ENCODE data around the gene NAA80.

DNA sequence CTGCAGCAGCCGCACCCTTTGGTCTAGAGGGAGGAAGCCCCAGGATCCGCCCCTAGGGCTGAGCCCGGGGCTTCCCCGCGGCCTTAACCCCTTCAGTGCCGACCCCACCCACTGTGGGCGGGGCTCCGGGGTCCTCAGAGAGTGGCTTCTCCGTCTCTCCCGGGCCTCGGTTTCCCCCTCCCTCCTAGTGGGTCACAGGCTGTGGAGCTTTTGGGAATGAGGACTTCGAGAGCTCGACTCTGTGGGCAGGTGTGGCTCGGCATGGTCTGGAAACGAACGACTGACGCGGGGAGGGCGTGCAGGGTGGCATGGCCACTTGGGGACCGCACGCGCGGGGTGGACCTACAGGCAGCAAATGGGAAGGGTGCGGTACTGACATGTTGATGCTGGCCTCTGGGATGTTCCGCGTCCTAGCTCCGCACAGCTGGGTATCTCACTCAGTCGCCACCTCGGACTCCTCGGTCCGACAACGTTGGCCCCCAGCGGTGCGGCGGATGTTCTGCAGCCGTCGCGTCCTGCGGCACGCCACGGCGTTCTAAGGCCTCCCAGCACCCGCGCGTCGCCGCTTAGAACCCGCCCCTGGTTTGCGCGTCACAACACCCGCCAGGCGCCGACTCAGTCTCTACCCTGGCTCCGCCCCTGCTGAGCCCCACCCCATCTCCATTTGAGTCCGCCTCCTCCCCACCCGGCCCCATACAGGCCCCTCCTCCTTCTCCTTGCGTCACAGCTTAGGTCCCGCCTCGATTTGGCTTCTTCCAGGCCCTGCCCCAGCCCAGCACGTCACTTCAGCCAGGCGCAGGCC, at the start of gene NAA80, which contains the start of gene HYAL3:
- TF ChIP-seq, protein P1, sequence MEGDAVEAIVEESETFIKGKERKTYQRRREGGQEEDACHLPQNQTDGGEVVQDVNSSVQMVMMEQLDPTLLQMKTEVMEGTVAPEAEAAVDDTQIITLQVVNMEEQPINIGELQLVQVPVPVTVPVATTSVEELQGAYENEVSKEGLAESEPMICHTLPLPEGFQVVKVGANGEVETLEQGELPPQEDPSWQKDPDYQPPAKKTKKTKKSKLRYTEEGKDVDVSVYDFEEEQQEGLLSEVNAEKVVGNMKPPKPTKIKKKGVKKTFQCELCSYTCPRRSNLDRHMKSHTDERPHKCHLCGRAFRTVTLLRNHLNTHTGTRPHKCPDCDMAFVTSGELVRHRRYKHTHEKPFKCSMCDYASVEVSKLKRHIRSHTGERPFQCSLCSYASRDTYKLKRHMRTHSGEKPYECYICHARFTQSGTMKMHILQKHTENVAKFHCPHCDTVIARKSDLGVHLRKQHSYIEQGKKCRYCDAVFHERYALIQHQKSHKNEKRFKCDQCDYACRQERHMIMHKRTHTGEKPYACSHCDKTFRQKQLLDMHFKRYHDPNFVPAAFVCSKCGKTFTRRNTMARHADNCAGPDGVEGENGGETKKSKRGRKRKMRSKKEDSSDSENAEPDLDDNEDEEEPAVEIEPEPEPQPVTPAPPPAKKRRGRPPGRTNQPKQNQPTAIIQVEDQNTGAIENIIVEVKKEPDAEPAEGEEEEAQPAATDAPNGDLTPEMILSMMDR (IDR thresholded peaks at IDR 0.05), result peak in 6 of 7 experiments; percentile 24 to 71 (median 58)
- TF ChIP-seq POLR2A (IDR thresholded peaks at IDR 0.05), result peak; percentile 92 to 96 (median 96)

All from body of pancreas (tissue), 4 donors.